ENCODE data around the gene TBX2. TPM values are rescaled to one million over a fixed set of nuclear protein-coding genes. Genes with fewer than 3 reads are reported as not detected.

TBX2 gene
- total RNA-seq, 1 donor from 2014 or later: not detected

GRCh38 chr17:61413661-61414126 is 14.1 kb downstream of the TBX2 start:
- DNase-seq (ENCODE audit: low read depth in 2 of 2): no peak

GRCh38 chr17:61414141-61414935 is 14.7 kb downstream of the TBX2 start:
- DNase-seq (ENCODE audit: low read depth in 2 of 2): peak in 1 of 2 donors; percentile 14

GRCh38 chr17:61414936-61415251 is 15.3 kb downstream of the TBX2 start:
- DNase-seq (ENCODE audit: low read depth in 2 of 2): no peak

- no peak for DNase-seq (ENCODE audit: low read depth in 2 of 2)
These were observed 15.9 kb downstream of the TBX2 start for GRCh38 chr17:61415374-61416210.

- no peak for DNase-seq (ENCODE audit: low read depth in 2 of 2)
These were observed 16.5 kb downstream of the TBX2 start for GRCh38 chr17:61416211-61416539.

- peak; percentile 69 to 81 for DNase-seq (ENCODE audit: low read depth in 2 of 2)
These were observed 17.1 kb downstream of the TBX2 start for GRCh38 chr17:61416540-61417363.

- no peak for DNase-seq (ENCODE audit: low read depth in 2 of 2)
These were observed 18.8 kb downstream of the TBX2 start for GRCh38 chr17:61418449-61418848.

- no peak for DNase-seq (ENCODE audit: low read depth in 2 of 2)
These were observed 19.9 kb downstream of the TBX2 start for GRCh38 chr17:61419496-61420046.

- no peak for DNase-seq (ENCODE audit: low read depth in 2 of 2)
These were observed 20.4 kb downstream of the TBX2 start for GRCh38 chr17:61420052-61420451.

- DNase-seq (ENCODE audit: low read depth in 2 of 2): no peak
These were observed 21.2 kb downstream of the TBX2 start for GRCh38 chr17:61420745-61421398.

GRCh38 chr17:61421460-61421859 is 21.8 kb downstream of the TBX2 start:
- no peak for DNase-seq (ENCODE audit: low read depth in 2 of 2)

- DNase-seq (ENCODE audit: low read depth in 2 of 2): no peak
These were observed 22.6 kb downstream of the TBX2 start for GRCh38 chr17:61422116-61422799.

GRCh38 chr17:61422869-61423268 is 23.2 kb downstream of the TBX2 start:
- no peak for DNase-seq (ENCODE audit: low read depth in 2 of 2)

- no peak for DNase-seq (ENCODE audit: low read depth in 2 of 2)
These were observed 24.5 kb downstream of the TBX2 start for GRCh38 chr17:61423967-61424649.

- no peak for DNase-seq (ENCODE audit: low read depth in 2 of 2)
These were observed 26.2 kb downstream of the TBX2 start for GRCh38 chr17:61425682-61426481.

GRCh38 chr17:61426482-61427304 is 27.1 kb downstream of the TBX2 start:
- DNase-seq (ENCODE audit: low read depth in 2 of 2): no peak

- no peak for DNase-seq (ENCODE audit: low read depth in 2 of 2)
These were observed 27.9 kb downstream of the TBX2 start for GRCh38 chr17:61427567-61427966.

- DNase-seq (ENCODE audit: low read depth in 2 of 2): no peak
These were observed 29.6 kb downstream of the TBX2 start for GRCh38 chr17:61429274-61429673.
